H1 (cell line): ENCODE measurements around the gene FAM131A. TPM values are rescaled to one million over a fixed set of nuclear protein-coding genes. Genes with fewer than 3 reads are reported as not detected.

Source experiments
- CTCF ChIA-PET: fragments of 300-600 bp; sonication (Branson Sonifier 250); formaldehyde crosslinking; loops from one replicate; lab custom pipeline; 2021; ENCODE audit not compliant: partially characterized antibody; lab: Charles Lee
- POLR2A ChIA-PET: fragments of 300-600 bp; sonication (Branson Sonifier 250); formaldehyde crosslinking; loops from one replicate; lab custom pipeline; 2021; ENCODE audit warnings: inconsistent platforms; ENCODE audit not compliant: partially characterized antibody; lab: Charles Lee
- DNase-seq, 2 experiments: peaks; one replicate each; pipeline versions ENCODE4 v3.0.0 to v3.0.0-alpha.2; 2010 to 2022; ENCODE audit warnings: low spot score in 2 of 2, low read depth in 1 of 2, mixed read lengths in 1 of 2
- FAIRE-seq: peaks from 2 replicates; lab custom pipeline; 2011; peaks lifted over from hg19 to GRCh38; lab: Jason Lieb, UNC
- H2AFZ ChIP-seq: 2 replicates; pipeline ENCODE4 v1.8.1; 2012; ENCODE audit warnings: low read length, inconsistent platforms
- H2AK5ac ChIP-seq: 2 replicates; pipeline ENCODE4 v1.6.1; 2013; ENCODE audit warnings: low read depth, low read length
- H2BK120ac ChIP-seq: replicated peaks from 2 replicates; pipeline ENCODE3; 2013; ENCODE audit warnings: low read depth, low read length, inconsistent platforms
- H2BK12ac ChIP-seq: 2 replicates; pipeline ENCODE4 v1.6.1; 2013; ENCODE audit warnings: low read depth, low read length
- H2BK15ac ChIP-seq: 2 replicates; pipeline ENCODE4 v1.6.1; 2013; ENCODE audit warnings: low read length
- H2BK20ac ChIP-seq: 2 replicates; pipeline ENCODE4 v1.6.1; 2013; ENCODE audit warnings: low read length
- H2BK5ac ChIP-seq: 2 replicates; pipeline ENCODE4 v1.6.1; 2013; ENCODE audit warnings: low read depth, low read length
- H3K14ac ChIP-seq: 2 replicates; pipeline ENCODE4 v1.6.1; 2013; ENCODE audit warnings: inconsistent platforms; ENCODE audit not compliant: insufficient read length
- H3K18ac ChIP-seq: 2 replicates; pipeline ENCODE4 v1.6.1; 2013; ENCODE audit warnings: low read length; ENCODE audit errors: extremely low read depth
- H3K23ac ChIP-seq: 2 replicates; pipeline ENCODE4 v1.6.1; 2013; ENCODE audit warnings: inconsistent platforms; ENCODE audit not compliant: insufficient read length
- H3K23me2 ChIP-seq: 2 replicates; pipeline ENCODE4 v1.6.1; 2013; ENCODE audit warnings: low read depth, low read length
- H3K27ac ChIP-seq: 2 replicates; pipeline ENCODE4 v1.6.1; 2011; ENCODE audit warnings: low read depth, low read length, inconsistent platforms
- H3K27me3 ChIP-seq, 4 experiments: replicated peaks in 1 of 4; 1 replicate in 1 of 4; 2 replicates in 3 of 4; pipeline versions ENCODE4 v1.6.1 to v1.8.1; 2011 to 2013; ENCODE audit warnings: low read length in 3 of 4, mild to moderate bottlenecking in 3 of 4, inconsistent platforms in 2 of 4, mixed read lengths in 2 of 4, moderate library complexity in 1 of 4; ENCODE audit not compliant: control insufficient read depth in 3 of 4, insufficient read depth in 3 of 4; ENCODE audit errors: extremely low read depth in 1 of 4
- H3K36me3 ChIP-seq, 4 experiments: 2 replicates each; pipeline versions ENCODE4 v1.6.1 to v1.8.1; 2011 to 2013; ENCODE audit warnings: mild to moderate bottlenecking in 4 of 4, low read length in 3 of 4, moderate library complexity in 2 of 4, control low read depth in 1 of 4, inconsistent platforms in 1 of 4; ENCODE audit not compliant: insufficient read depth in 4 of 4, control insufficient read depth in 2 of 4
- H3K4ac ChIP-seq: replicated peaks from 2 replicates; pipeline ENCODE3; 2013; ENCODE audit warnings: low read length, low read depth, mixed read lengths, inconsistent platforms; ENCODE audit not compliant: insufficient read length
- H3K4me1 ChIP-seq, 4 experiments: replicated peaks in 1 of 4; 1 replicate in 1 of 4; 2 replicates in 3 of 4; pipeline versions ENCODE4 v1.6.1 to v1.8.1; 2011 to 2013; ENCODE audit warnings: low read length in 3 of 4, inconsistent platforms in 2 of 4, mixed read lengths in 1 of 4; ENCODE audit not compliant: insufficient read depth in 4 of 4, control insufficient read depth in 3 of 4
- H3K4me2 ChIP-seq, 2 experiments: 2 replicates each; pipeline versions ENCODE4 v1.6.1 to v1.8.1; 2011 to 2013; ENCODE audit warnings: low read depth in 2 of 2, low read length in 2 of 2, control low read depth in 1 of 2, inconsistent platforms in 1 of 2, mild to moderate bottlenecking in 1 of 2; ENCODE audit not compliant: insufficient read depth in 1 of 2
- H3K4me3 ChIP-seq, 4 experiments: fragments of 200-600, 300-600 bp in 1 of 4; sonication (generic), shearing (Covaris generic), sonication (Bioruptor Twin) in 1 of 4; 2 replicates each; pipeline versions ENCODE4 v1.5.1 to v1.8.1; 2011 to 2016; ENCODE audit warnings: low read length in 4 of 4, low read depth in 3 of 4, control low read depth in 2 of 4, inconsistent platforms in 2 of 4, mild to moderate bottlenecking in 2 of 4, mixed read lengths in 1 of 4, moderate library complexity in 1 of 4; ENCODE audit not compliant: insufficient read depth in 2 of 4; ENCODE audit errors: extremely low read depth in 1 of 4
- H3K56ac ChIP-seq: replicated peaks from 2 replicates; pipeline ENCODE3; 2013; ENCODE audit warnings: low read depth, mild to moderate bottlenecking, mixed read lengths, low read length, inconsistent platforms; ENCODE audit not compliant: insufficient read length
- H3K79me1 ChIP-seq: 2 replicates; pipeline ENCODE4 v1.6.1; 2013; ENCODE audit warnings: low read depth, low read length, control low read depth
- H3K79me2 ChIP-seq, 2 experiments: 2 replicates each; pipeline versions ENCODE4 v1.6.1 to v1.8.1; 2012 to 2013; ENCODE audit warnings: low read length in 2 of 2, mild to moderate bottlenecking in 2 of 2, inconsistent platforms in 1 of 2; ENCODE audit not compliant: insufficient read depth in 2 of 2, control insufficient read depth in 1 of 2
- H3K9ac ChIP-seq, 4 experiments: replicated peaks in 1 of 4; 1 replicate in 1 of 4; 2 replicates in 3 of 4; pipeline versions ENCODE4 v1.6.1 to v1.8.1; 2011 to 2013; ENCODE audit warnings: low read depth in 3 of 4, low read length in 3 of 4, control low read depth in 2 of 4, mild to moderate bottlenecking in 2 of 4, moderate library complexity in 2 of 4, inconsistent platforms in 1 of 4; ENCODE audit errors: extremely low read depth in 1 of 4
- H3K9me3 ChIP-seq, 2 experiments: 2 replicates each; pipeline versions ENCODE4 v1.6.1 to v1.8.1; 2012 to 2013; ENCODE audit warnings: mild to moderate bottlenecking in 2 of 2, moderate library complexity in 2 of 2, control low read depth in 1 of 2, inconsistent platforms in 1 of 2, low read depth in 1 of 2, low read length in 1 of 2, mixed read lengths in 1 of 2; ENCODE audit not compliant: insufficient read depth in 2 of 2
- H4K20me1 ChIP-seq, 2 experiments: replicated peaks in 1 of 2; 2 replicates each; pipeline versions ENCODE3 to v1.8.1; 2011 to 2013; ENCODE audit warnings: inconsistent platforms in 2 of 2, low read length in 2 of 2, mild to moderate bottlenecking in 1 of 2; ENCODE audit not compliant: insufficient read depth in 2 of 2, control insufficient read depth in 1 of 2
- H4K5ac ChIP-seq: 2 replicates; pipeline ENCODE4 v1.6.1; 2013; ENCODE audit warnings: low read length, low read depth, mixed read lengths, inconsistent platforms; ENCODE audit not compliant: insufficient read length
- H4K8ac ChIP-seq: 2 replicates; pipeline ENCODE4 v1.8.0; 2013; ENCODE audit warnings: mild to moderate bottlenecking, moderate library complexity, low read length, inconsistent platforms; ENCODE audit not compliant: insufficient read depth; ENCODE audit errors: extremely low read depth
- H4K91ac ChIP-seq: replicated peaks from 2 replicates; pipeline ENCODE3; 2013; ENCODE audit warnings: low read length, mixed read lengths, inconsistent platforms; ENCODE audit not compliant: insufficient read length
- CBX8 ChIP-seq: fragments of 300-800, 300-1000 bp; sonication (generic); IDR thresholded peaks from 2 replicates; pipeline ENCODE4 v1.7.1; 2016; ENCODE audit warnings: low read depth, low read length, borderline replicate concordance
- KDM1A ChIP-seq: fragments of 200-600, 300-600 bp; sonication (generic); IDR thresholded peaks from 2 replicates; pipeline ENCODE4 v1.7.1; 2016; ENCODE audit warnings: mild to moderate bottlenecking, low read length, borderline replicate concordance
- MAX ChIP-seq: IDR thresholded peaks from 2 replicates; pipeline ENCODE4 v1.6.1; 2012; ENCODE audit warnings: inconsistent platforms
- RXRA ChIP-seq: IDR thresholded peaks from 2 replicates; pipeline ENCODE4 v1.6.1; 2011; ENCODE audit warnings: low read depth, mild to moderate bottlenecking, low read length, moderate library complexity; ENCODE audit not compliant: insufficient read depth
- SAP30 ChIP-seq: fragments of 300-600 bp; sonication (generic); IDR thresholded peaks from 2 replicates; pipeline ENCODE4 v1.7.1; 2012; ENCODE audit warnings: low read length, moderate library complexity, mild to moderate bottlenecking, inconsistent platforms; ENCODE audit not compliant: insufficient read depth, insufficient replicate concordance
- SP2 ChIP-seq: IDR thresholded peaks from 2 replicates; pipeline ENCODE4 v1.6.1; 2012; ENCODE audit warnings: mild to moderate bottlenecking, low read length, inconsistent platforms
- TBP ChIP-seq: IDR thresholded peaks from 2 replicates; pipeline ENCODE4 v1.6.1; 2011; ENCODE audit warnings: low read depth, low read length, improper control_type of control experiment
- WGBS, 2 experiments: shearing (Covaris generic) in 1 of 2; methylation state at CpG; one replicate each; pipeline versions ENCODE4 v1.1.6 to v1.1.7; 2013 to 2015; ENCODE audit warnings: low lambda C conversion rate in 2 of 2, mixed read lengths in 2 of 2, inconsistent platforms in 1 of 2, low coverage in 1 of 2, missing lambda C conversion rate in 1 of 2; ENCODE audit not compliant: insufficient replicate concordance in 2 of 2, insufficient coverage in 1 of 2, insufficient read length in 1 of 2; ENCODE audit errors: extremely low coverage in 1 of 2, missing lambda C conversion rate in 1 of 2; 5-methylcytosine and 5-hydroxymethylcytosine counted together
- polyA plus RNA-seq, 7 experiments: library from polyadenylated mRNA; depleted of rRNA in 3 of 7; stranded (reverse) in 5 of 7; unstranded in 2 of 7; fragments of >200 nt in 5 of 7; fragments of 200-250 nt in 2 of 7; gene quantifications; 1 replicate in 5 of 7; 2 replicates in 1 of 7; 4 replicates in 1 of 7; pipeline versions ENCODE4 v1.2.1 to v1.2.3, GENCODE V29; 2011 to 2013; ENCODE audit warnings: missing spikeins in 2 of 7, mixed read lengths in 2 of 7
- total RNA-seq: library from RNA; stranded (reverse); fragmentation: NEBNext Ultra II Directional; extraction: Animal tissue kit (Norgen Biotek cat#: 25700); gene quantifications from 2 replicates; pipeline ENCODE4 v1.2.1, GENCODE V29; 2021

Gene FAM131A
- total and polyA plus RNA-seq, 2 of the 8 experiments (the other 6 are each of a cell fraction or from before 2014, with no cell fraction given), result 16.0 to 21.9 TPM

- no peak overlapping the region for H3K56ac ChIP-seq
- H3K4ac ChIP-seq, result no peak overlapping the region
- H2BK120ac ChIP-seq, result no peak overlapping the region
- no peak overlapping the region for H3K23ac ChIP-seq
- no peaks in the 10 kb centered on the region for H3K9me3 ChIP-seq
- no peak overlapping the region; the same call in 1 of the 2 replicates for H4K8ac ChIP-seq
- no peaks in the 10 kb centered on the region for H3K79me1 ChIP-seq
- H3K14ac ChIP-seq, result no peak overlapping the region
- no peak overlapping the region for H2AK5ac ChIP-seq
- WGBS, 2 experiments, result 94% methylated on average over 18 of the region's 18 CpGs; no CpG with 5 or more reads in 1 of the 2 experiments
- DNase-seq (no peak), FAIRE-seq (no peak)
- no peak overlapping the region; the same call in 1 of the 2 replicates for H2BK5ac ChIP-seq
- no peak overlapping the region for H2BK15ac ChIP-seq
- H3K4me3 ChIP-seq, result no peak overlapping the region
- H4K91ac ChIP-seq, result no peak overlapping the region
- peaks cover 4 to 11% of the 10 kb centered on the region in 2 experiments for H4K20me1 ChIP-seq
- peaks cover 7 to 42% (median 26%) of the 10 kb centered on the region in 4 experiments; a peak in 6 of 8 replicates for H3K36me3 ChIP-seq
- H3K79me2 ChIP-seq, result no peaks in the 10 kb centered on the region
- no peak overlapping the region for H3K4me2 ChIP-seq
- ChIA-PET POLR2A (interaction anchor here (0.6 to 3.4 kb wide), 9 partner anchors 10 to 53 kb away, joined by 3 to 13 read pairs (median 3); partner anchors contain the start of gene FAM131A), CTCF (interaction anchor here (0.8 to 7.1 kb wide), 18 partner anchors 11 to 423 kb away, joined by 3 to 49 read pairs (median 4); no protein-coding TSS in a partner anchor)
- peaks cover 0 to 2% (median under 1%) of the 10 kb centered on the region in 4 experiments; a peak in 3 of 7 replicates for H3K27me3 ChIP-seq
- H3K9ac ChIP-seq, result no peak overlapping the region
- no peak overlapping the region for H4K5ac ChIP-seq
- no peak overlapping the region for H3K18ac ChIP-seq
- no peak overlapping the region for H2BK12ac ChIP-seq
- H2AFZ ChIP-seq, result no peak overlapping the region
- H3K23me2 ChIP-seq, result peaks cover 5% of the 10 kb centered on the region
- no peak overlapping the region for H3K27ac ChIP-seq
- H2BK20ac ChIP-seq, result no peak overlapping the region
- peaks cover 3 to 13% (median 10%) of the 10 kb centered on the region in 4 experiments for H3K4me1 ChIP-seq
- TF ChIP-seq SP2, result no peak
- TF ChIP-seq CBX8, result no peak
- TF ChIP-seq MAX, result no peak
- no peak for TF ChIP-seq TBP
- TF ChIP-seq RXRA, result no peak
- TF ChIP-seq SAP30, result no peak
- no peak for TF ChIP-seq KDM1A
These were observed 18.1 kb downstream of the FAM131A start for GRCh38 chr3:184355261-184356040.
